ENCODE measurements around the gene ZNF134. TPM values are rescaled to one million over a fixed set of nuclear protein-coding genes. Genes with fewer than 3 reads are reported as not detected.

Gene ZNF134
- total and polyA plus RNA-seq, 9 of the 15 experiments (the other 6 are each of a cell fraction or from before 2014, with no cell fraction given): 1.3 to 10.0 (median 5.7) TPM

DNA sequence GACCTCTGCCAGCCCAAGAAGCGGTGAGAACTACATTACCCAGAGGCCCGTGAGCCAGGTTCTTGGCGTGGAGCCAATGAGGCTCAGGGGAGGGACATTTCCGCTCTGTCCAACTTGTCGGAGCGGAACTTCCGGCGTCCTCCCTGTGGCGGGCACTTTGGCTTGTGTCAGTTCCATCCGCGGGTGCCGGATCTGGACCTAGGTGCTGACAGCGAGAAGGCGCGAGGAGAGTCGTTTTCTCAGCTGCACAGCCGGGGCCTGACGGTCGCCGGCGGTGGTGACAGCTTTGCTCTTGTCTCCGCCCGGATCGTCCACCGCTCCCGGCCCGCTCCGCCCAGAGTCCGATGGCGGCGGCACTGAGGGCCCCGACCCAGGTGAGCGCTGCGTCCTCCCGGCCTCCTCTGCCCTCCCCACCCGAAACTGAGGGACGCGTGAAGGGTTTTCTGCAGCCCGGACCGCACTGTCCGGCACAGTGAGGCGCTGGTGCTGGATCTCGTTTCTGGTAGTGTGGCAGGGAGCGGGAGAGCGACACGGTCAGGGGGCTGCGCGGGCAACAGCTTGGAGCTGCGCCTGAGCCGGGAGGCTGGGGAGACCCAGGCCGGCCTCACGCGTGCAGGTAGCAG, 14.2 kb upstream of the ZNF134 start, which contains the start of gene ZNF530 (continued):
- TF ChIP-seq, protein P1, sequence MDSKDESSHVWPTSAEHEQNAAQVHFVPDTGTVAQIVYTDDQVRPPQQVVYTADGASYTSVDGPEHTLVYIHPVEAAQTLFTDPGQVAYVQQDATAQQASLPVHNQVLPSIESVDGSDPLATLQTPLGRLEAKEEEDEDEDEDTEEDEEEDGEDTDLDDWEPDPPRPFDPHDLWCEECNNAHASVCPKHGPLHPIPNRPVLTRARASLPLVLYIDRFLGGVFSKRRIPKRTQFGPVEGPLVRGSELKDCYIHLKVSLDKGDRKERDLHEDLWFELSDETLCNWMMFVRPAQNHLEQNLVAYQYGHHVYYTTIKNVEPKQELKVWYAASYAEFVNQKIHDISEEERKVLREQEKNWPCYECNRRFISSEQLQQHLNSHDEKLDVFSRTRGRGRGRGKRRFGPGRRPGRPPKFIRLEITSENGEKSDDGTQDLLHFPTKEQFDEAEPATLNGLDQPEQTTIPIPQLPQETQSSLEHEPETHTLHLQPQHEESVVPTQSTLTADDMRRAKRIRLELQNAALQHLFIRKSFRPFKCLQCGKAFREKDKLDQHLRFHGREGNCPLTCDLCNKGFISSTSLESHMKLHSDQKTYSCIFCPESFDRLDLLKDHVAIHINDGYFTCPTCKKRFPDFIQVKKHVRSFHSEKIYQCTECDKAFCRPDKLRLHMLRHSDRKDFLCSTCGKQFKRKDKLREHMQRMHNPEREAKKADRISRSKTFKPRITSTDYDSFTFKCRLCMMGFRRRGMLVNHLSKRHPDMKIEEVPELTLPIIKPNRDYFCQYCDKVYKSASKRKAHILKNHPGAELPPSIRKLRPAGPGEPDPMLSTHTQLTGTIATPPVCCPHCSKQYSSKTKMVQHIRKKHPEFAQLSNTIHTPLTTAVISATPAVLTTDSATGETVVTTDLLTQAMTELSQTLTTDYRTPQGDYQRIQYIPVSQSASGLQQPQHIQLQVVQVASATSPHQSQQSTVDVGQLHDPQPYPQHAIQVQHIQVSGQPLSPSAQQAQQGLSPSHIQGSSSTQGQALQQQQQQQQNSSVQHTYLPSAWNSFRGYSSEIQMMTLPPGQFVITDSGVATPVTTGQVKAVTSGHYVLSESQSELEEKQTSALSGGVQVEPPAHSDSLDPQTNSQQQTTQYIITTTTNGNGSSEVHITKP (IDR thresholded peaks at IDR 0.05; ENCODE audit: partially characterized antibody): no peak
- TF ChIP-seq SREBF1 (IDR thresholded peaks at IDR 0.05; ENCODE audit: borderline replicate concordance, low read depth, low read length) (no peak), NKRF (IDR thresholded peaks at IDR 0.05; ENCODE audit: borderline replicate concordance) (peak; percentile 82), ZNF174 (CRISPR knock-in tag; IDR thresholded peaks at IDR 0.05) (no peak), U2AF2 (optimal IDR thresholded peaks at IDR 0.05; ENCODE audit: low read depth, low read length) (no peak), SP2 (IDR thresholded peaks at IDR 0.05; ENCODE audit: extremely low read depth, low read depth, low read length, poor library complexity, severe bottlenecking) (no peak), ZC3H8 (IDR thresholded peaks at IDR 0.05) (no peak), ETV5 (CRISPR knock-in tag; IDR thresholded peaks at IDR 0.05; ENCODE audit: low read depth) (peak; percentile 78; the same call in 1 of the 2 replicates), ZNF407 (IDR thresholded peaks at IDR 0.05; ENCODE audit: low read depth) (no peak), CBX8 (IDR thresholded peaks at IDR 0.05; ENCODE audit: borderline replicate concordance, extremely low read depth, low read depth, low read length, poor library complexity, severe bottlenecking) (no peak), ARID3B (CRISPR knock-in tag; IDR thresholded peaks at IDR 0.05; ENCODE audit: borderline replicate concordance) (no peak)
